Umbilical cord (tissue), 2 donors: Measurements from ENCODE around the gene IYD. TPM values are rescaled to one million over a fixed set of nuclear protein-coding genes. Genes with fewer than 3 reads are reported as not detected.
"Not testable (repeated sequence)": the region's sequence is repeated elsewhere in the genome, so short reads cannot be mapped to it uniquely, and the experiment has no call there.

Experiments
- DNase-seq: peaks from one replicate; pipeline ENCODE4 v3.0.0-alpha.2; 2015; ENCODE audit warnings: low spot score
- total RNA-seq: library from RNA; depleted of rRNA; stranded (reverse); fragments of >200 nt; gene quantifications from one replicate; pipeline ENCODE4 v1.2.3, GENCODE V29; 2014; ENCODE audit warnings: low replicate concordance; ENCODE audit not compliant: insufficient read depth

The IYD gene
- total RNA-seq, 1 donor from 2014 or later, result 2.4 TPM

DNA sequence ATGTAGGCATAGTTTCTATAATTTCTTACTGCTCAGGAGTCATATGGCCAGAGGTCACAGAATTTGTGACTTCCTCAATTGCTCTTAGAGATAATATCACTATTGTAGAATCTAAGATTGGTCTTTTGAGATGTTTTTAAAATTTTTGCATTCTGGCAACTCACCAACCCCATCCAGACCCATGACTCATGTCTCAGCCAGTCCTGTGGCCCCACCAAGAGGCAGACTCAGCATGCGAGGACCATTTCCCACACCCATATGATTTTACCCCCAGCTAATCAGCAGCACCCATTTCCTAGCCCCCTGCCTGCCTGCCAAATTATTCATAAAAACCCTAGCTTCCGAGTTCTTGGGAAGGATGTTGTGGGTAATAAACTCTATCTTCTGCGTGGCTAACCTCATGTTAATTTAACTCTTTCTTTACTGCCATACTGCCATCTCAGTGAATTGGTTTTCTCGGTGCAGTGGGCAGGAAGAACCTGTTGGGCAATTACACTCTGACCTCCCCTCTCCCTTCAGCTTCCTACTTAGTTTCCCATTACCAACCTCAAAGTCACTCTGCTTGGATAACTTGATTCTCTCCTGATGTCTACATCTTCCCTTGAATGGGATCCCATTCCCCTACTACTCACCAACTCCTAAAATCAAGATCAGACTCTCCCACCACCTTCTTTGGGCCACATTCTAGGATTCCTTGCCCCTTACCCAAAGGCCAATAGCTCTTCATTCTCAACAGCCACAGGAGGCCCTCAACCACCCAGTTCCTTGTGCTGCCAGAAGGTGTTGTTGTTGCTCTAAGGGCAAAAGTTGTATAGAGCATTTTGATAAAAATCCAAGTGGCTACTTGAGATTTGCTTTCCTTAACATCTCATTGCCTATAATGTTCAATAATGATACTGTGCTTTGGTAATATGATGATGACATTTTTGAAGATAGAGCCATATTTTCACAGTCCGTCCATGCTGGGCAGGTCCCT lies 16.2 kb upstream of the IYD start:
- peak; percentile 30 for DNase-seq

DNA sequence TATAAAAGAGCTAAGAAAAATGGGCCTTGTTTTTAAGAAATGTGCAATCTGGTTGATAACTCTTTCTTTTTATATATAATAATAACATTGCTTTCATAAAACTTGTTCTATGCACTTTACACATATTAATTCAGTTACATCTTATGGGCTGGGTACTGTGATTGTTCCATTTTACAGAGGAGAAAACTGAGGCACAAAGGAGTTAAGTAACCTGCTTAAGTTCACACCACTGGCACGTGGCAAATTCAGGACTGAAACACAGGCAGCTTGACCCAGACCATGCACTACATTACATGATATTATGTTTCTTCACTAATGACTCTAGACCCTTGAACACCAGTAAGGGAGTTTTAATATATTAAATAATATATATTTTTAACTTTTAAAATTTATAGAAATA lies 15.4 kb upstream of the IYD start:
- no peak for DNase-seq

DNA sequence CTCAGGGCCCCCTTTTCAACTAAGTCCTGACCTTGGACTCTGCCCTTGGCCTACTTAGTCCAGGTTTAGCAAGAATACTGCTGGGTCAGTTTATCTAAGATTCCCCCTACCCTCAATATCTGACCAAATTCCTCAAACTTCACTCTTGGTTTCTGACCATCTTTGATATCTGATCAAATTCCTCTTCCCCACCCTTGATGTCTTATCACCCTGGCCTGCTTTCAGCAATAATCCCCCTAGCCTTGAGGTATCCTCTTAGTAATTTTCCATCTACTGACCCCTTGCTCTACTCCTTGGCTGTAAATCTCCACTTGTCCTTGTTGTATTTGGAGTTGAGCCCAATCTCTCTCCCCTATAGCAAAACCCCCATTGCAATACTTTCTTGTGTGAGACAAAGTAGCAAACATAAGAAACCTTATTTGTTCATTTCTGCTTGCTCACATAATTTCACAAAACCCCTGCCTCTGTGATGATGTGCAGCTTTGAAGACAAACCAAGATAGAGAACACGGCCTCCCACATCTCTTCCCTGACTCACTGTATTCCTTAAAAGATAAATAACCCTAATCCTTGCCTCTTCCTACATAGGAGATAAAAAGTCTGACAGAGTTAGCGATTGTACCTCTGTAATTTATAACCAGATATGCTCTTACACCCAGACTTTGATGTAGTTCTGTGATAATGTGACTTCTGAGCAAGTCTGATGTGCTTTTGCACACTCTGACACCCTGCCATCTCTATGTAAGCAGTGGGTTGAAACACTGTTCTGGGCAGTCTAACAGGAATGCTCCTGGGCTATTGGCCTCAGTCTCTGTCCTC lies 13.8 kb upstream of the IYD start:
- peak; percentile 86 for DNase-seq

DNA sequence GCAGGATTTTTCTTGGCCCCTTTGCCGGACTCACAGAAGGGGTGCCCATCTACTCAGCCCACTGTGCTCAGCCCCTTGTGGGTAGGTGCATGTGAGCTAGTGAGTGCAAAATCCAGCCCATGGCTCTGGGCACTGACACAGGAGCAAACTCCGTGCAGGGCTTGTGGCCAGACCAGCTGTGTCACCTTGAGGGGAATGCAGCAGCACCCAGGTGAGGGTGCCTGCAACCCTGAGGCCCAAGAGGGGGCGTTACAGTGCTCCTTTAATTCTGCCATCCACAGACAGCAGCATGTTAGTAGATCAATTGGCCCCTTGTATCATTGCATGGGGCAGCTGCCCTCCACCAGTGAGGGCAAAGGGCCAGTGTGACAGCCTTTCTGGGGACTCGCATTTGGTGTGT lies 12.9 kb upstream of the IYD start:
- no peak for DNase-seq

DNA sequence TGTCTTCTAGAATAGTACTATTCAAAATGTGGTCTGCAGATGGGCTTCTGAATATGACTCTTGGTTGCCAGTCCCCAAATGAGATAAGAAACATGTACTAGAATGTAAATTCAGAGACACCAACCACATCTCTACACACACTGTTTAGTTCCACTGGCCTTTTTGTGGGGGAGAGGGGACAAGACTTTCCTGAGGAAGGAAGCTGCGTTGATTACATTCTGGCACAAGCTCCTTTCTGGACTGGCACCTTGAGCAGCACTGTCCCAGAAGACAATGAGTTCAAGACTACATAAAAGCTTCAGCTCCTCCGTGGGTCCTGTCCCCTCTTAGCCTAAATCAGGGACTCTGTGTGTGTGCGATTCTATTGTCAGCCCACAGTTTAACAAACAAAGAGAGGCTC lies 6.9 kb upstream of the IYD start:
- DNase-seq, result no peak

DNA sequence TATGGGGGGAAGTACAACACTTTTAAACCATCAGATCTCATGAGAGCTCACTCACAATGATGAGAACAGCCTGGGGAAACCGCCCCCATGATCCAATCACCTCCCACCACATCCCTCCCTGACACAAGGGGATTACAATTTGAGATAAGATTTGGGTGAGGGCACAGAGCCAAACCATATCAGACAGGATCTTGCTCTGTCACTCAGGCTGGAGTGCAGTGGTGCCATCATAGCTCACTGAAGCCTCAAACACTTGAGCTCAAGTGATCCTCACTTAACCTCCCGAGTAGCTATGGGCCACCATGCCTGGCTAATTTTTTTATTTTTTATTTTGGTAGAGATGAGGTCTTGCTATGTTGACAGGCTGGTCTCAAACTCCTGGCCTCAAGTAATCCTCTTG lies 5.1 kb upstream of the IYD start:
- DNase-seq, result no peak

DNA sequence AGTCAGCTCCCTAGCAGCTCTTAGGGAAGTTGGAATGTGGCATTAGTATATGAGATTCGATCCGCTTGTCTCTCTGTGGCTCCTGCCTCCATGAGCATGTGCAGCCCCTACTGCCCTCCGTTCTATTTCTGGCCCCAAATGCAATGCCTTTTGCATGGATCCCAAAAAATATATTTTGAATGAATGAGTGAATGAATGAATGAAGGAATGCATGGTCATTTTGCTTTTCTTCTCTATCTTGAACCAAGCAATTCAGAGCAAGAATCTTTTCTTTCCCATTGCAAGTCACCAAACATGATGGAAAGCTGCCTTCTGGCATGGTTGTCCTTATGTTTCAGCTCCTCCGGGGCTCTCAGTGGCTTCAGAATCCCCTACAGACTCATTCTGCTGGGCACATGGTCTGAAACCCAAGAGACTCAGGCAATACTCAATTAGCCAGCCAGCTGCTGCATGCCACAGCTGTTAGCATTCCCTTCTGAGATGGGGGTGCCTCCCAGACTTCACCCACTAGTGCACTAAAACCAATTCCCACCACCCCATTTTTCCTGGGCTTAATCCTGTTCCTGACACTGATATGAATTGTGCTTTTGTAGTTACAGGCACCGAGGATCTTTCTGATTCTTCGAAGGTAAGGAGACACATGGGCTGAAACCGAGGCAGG lies 2.6 kb upstream of the IYD start:
- no peak for DNase-seq

DNA sequence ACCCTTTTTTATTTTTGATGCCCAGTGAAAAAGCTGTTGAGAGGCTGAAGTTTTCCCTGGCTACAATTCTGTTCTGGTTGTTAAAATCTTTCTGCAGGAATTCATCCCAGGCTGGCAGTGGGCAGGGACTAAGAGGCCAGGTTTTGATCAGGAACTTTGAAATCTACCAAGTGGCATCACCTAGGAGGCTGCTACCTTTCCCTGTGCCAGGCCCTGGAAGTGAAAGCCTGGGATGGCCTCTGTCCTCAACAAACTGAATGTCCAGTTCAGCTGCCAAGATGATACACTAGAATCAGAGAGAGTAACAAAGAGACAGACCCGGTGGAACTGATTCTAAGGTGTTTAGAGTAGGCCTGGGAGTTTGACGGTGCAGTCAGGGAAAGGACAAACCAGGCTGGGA lies 596 bp downstream of the IYD start:
- DNase-seq, result no peak

DNA sequence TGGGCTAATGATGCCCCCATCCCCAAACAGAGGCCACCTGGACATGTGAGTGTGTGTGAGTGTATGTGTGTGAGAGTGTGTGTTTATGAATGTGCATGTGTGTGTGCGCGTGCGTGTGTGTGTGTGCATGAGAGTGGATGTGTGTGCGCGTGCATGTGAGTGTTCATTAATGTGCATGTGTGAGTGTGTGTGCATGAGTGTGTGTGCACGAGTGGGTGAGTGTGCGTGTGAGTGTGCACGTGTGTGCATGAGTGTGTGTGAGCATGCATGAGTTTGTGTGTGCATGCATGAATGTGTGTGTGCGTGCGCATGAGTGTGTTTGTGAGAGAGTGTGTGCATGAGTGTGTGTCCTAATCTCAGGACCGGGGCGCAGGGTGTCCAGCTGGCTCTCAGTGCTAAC lies 1.3 kb downstream of the IYD start:
- DNase-seq, result no peak

DNA sequence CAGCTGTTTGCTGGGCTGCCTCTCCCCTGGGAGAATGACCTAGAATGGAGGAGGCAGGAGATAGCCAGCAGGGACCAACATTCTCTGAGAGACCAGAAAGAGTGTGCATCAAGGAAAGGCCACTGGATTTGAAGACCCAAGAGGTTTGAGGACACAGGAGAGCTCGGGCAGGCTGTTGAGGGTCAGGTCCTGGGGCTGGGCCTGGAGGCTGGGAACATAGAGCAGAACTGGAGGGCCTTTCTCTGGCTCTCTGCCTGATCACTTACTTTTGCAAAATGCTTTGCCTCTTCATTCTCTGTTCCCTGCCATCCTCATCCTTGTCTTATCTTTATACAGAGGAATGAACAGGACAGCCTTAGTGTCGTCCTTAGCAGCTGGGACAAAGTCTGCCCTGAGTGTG lies 2.5 kb downstream of the IYD start:
- DNase-seq, result no peak

DNA sequence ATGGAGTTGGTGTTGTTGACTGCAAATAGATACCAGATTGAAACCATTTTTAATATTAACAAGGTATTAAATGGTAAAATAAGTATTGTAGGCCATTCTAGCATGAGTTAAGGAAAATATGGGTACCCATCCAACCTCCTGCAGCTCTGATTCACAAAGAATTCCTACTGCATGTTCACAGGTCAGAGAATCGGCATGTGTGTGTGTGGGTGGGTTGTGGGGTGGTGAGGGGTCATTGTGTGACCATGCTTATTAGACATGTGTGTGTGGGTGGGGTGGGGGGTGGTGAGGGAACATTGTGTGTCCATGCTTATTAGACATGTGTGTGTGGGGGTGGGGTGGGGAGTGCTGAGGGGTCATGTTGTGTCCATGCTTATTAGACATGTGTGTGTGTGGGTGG lies 3.2 kb downstream of the IYD start:
- DNase-seq, result no peak

DNA sequence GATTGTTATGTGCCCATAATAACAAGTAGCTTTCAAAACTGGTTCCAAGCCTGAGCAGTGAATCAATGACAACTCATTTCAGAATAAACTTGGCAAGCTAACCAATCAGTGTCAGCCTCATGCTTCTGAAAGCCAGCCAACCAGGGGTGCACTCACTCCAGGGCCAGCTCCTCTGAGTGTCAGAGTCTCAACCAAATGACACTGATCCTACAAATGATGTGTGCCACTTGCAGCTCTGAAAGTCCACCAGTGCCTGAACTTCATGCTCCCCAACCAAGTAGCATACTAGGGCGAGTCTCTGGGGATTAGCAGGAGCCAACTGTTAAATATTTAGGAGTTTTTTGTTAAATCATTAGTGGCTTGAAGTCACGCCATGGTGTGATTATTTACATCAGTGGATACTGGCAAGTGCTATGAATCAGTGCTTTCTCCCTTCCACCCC lies 4.5 kb downstream of the IYD start:
- no peak for DNase-seq

DNA sequence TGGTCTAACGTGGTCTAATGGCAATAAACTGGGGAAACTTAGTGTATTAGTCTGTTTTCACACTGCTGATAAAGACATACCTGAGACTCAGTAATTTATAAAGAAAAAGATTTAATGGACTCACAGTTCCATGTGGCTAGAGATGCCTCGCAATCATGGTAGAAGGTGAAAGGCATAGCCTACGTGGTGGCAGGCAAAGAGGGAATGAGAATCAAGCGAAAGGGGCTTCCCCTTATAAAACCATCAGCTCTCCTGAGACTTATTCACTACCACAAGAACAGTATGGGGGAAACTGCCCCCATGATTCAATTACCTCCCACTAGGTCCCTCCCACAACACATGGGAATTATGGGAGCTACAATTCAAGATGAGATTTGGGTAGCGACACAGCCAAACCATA lies 5.5 kb downstream of the IYD start:
- DNase-seq, result not testable (repeated sequence)

DNA sequence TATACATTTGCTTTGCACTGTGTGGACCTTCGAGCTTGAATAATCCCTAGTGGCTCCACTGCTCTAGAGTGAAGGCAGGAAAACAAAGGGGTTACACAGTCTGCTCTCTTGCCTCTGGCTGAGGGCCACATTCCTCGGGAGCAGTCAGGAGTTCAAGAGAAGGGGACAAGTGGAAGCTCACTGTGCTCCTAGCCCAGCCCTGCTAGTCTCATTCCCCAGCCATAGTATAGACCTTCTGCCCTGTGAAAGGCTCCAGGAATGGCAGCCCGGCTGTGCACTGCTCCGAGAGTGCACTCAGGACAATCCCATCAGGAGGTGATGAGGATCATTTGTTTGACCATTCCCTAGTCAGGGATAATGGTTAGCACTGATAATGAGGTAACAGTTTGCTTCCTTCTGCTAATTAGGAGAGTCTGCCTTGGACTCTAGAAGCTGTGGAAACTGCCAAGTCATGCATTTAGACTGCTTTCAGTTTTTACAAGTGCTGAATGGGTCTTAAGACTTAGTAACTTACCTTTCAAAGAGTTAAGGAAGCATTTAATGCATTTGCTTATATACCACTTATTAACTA lies 8.5 kb downstream of the IYD start:
- no peak for DNase-seq

DNA sequence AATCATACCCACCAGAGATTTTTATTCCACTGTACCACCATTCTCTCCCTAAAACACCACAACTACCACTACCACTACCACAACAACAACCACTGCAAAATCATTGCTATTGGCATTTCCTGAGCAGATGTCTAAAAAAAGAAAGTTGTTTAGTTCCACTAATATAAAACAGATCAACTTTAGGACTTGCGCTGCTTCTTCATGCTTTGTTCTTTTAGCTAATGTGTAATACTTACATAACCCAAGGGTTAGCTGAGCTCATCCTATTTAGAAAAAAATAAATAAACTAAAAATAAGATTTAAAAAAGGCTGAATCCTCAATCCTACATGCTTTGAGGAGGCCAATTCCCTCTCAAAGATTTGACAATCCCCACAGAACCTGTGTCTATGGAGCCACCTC lies 11.4 kb downstream of the IYD start:
- no peak for DNase-seq

DNA sequence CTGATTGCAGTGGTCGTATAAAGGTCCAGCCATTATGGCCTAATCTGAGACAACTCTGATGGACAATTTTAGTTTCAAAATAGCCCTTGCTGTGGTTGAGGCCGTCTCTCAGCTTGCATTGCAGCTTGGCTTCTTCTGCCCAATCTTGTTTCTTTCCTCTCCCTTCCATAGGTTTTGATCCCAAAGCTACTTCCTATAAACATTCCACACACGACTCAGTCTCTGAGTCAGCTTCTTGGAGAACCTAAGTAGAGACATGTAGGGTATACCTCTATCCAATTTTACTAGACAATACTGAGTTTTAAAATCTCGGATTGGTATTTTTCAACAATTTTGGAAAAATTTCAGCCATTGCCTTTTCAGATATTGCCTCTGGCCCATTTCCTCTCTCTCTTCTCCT lies 13.4 kb downstream of the IYD start:
- DNase-seq, result no peak

DNA sequence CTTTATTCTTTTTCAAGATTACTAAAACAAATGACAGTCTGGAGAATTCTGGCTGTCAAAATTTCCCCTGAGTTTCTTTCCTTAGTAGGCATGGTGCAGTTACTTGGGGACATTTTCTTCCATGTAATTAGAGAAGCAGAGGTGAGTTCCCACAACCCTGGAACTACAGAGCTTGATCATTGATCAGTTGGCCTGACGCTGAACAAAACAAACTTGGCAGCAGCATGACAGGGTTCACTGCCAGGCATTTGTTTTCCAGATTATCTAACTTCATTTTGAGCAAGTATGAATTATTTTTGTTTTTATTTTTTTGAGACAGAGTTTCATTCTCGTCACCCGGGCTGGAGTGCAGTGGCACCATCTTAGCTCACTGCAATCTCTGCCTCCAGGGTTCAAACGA lies 22.6 kb downstream of the IYD start:
- DNase-seq, result no peak

DNA sequence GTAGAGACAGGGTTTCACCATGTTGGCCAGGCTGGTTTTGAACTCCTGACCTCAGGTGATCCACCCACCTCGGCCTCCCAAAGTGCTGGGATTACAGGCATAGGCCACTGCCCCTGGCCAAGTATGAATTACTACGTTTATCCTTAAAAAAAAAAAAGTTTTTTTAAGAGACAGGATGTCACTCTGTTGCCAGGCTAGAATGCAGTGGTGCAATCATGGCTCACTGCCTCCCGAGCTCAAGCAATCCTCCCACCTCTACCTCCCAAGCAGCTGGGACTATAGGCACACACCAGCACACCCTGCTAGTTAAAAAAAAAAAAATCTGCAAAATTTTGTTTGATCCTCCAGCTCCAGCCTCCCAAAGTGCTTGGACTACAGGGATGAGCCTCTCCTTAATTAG lies 23.1 kb downstream of the IYD start:
- no peak for DNase-seq

DNA sequence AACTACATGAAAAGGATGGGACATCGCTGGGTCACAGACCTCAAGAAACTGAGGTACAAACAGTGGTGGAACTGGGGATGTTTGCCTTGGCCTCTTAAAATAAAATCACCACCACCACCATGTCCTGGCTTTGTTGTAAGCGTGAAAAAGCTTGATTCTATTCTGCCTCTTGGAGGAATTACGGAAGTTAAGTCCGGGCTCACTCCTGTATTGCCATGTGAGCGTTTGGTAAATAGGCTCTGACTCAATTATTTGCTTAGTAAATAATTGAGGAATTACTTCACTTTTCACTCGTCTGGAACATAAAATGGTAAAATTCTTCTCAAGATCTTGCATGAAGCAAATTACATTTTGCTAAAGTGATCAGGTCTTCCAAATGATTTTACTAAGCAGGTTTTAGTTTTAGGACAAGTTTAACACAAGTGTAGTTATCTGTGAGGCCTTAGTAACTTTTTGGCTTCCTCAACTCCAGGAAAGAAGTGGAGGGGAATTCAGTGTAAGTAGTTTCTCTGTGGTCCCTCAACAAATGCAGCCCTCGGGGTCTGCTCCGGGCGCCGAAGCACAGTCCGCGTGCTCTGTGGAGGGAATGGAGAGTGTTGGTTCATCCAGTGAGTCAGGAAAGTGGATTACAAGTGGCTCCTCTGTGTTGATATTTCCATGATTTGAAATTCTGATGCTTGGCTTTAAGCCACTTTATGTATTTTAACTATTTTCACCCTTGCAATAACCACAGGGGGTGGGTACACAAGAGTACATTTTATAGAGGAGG lies 23.8 kb downstream of the IYD start:
- no peak for DNase-seq

DNA sequence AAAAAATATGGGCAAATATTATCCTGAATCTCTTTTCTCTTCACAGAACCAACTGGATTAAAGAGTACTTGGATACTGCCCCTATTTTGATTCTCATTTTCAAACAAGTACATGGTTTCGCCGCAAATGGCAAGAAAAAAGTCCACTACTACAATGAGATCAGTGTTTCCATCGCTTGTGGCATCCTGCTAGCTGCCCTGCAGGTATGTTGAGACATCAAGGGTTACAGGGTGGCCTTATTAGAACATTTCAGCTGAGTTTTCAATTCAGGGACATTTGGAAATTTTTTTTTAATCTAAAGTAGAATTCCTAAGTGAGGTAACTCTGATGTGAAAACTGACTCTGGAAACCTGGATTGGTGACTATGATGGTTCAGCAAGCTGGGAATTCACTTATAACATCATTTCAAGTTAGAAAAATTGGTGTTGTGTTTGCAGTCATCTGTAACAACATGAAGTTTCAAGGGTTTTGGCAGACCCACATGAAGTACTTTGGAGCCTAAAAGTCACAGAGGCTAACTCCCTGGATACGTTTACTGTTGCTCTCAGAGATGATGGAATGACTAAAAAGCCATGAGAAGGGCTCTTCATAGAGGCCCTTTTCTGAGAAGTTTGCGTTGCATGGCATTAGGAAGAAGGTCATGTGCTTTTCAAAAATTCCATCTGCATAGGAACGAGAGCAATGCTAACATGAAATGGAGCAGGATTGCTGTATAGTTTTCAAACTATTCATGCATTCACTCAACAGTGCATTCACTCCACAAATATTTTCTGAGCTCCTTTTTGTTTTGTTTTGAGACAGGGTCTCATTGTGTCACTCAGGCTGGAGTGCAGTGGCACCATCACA lies 25.5 kb downstream of the IYD start:
- peak; percentile 22 for DNase-seq
